Prostate gland (tissue), 2 donors: ENCODE data around the gene EPB42. TPM values are rescaled to one million over a fixed set of nuclear protein-coding genes. Genes with fewer than 3 reads are reported as not detected.
A peak's percentile ranks its signal among the peaks of the same experiment; 100 is the strongest.
"Not testable (repeated sequence)": the region's sequence is repeated elsewhere in the genome, so short reads cannot be mapped to it uniquely, and the experiment has no call there.

Source experiments
- DNase-seq: peaks from one replicate; pipeline ENCODE4 v3.0.0-alpha.2; 2019; ENCODE audit warnings: low spot score
- H3K27ac ChIP-seq, 2 donors: fragments of 200-600 bp; sonication (generic); 2 replicates each; pipeline ENCODE4 v1.5.1; 2017 to 2019
- H3K27me3 ChIP-seq: fragments of 200-600 bp; sonication (generic); replicated peaks from 2 replicates; pipeline ENCODE4 v1.5.1; 2019; ENCODE audit not compliant: insufficient read depth
- H3K36me3 ChIP-seq, 2 donors: fragments of 200-600 bp; sonication (generic); 1 replicate in 1 of 2; 2 replicates in 1 of 2; pipeline versions ENCODE4 v1.5.1 to v1.8.1; 2017 to 2019
- H3K4me1 ChIP-seq: fragments of 200-600 bp; sonication (generic); replicated peaks from 2 replicates; pipeline ENCODE4 v1.5.1; 2019
- H3K4me3 ChIP-seq, 2 donors: fragments of 200-600 bp; sonication (generic); 2 replicates each; pipeline ENCODE4 v1.5.1; 2017 to 2019
- H3K9me3 ChIP-seq: fragments of 200-600 bp; sonication (generic); 2 replicates; pipeline ENCODE4 v1.5.1; 2017
- POLR2A ChIP-seq: fragments of 450-650 bp; IDR thresholded peaks from one replicate; pipeline ENCODE4 v1.6.1; 2016; ENCODE audit warnings: antibody characterized with exemption, mild to moderate bottlenecking
- POLR2AphosphoS5 ChIP-seq: sonication (generic); formaldehyde crosslinking; IDR thresholded peaks from one replicate; pipeline ENCODE4 v1.6.1; 2017; ENCODE audit warnings: antibody characterized with exemption
- WGBS: methylation state at CpG from one replicate; pipeline ENCODE4 v1.1.5; 2018; 5-methylcytosine and 5-hydroxymethylcytosine counted together
- intact Hi-C: fragments of 100-400 bp; cut with DNase I; formaldehyde crosslinking; loops from one replicate; pipeline ENCODE4 v1.14.2; 2022
- total RNA-seq, 2 donors: library from RNA; depleted of rRNA; stranded (reverse); fragments of >200 nt; gene quantifications; one replicate each; pipeline ENCODE4 v1.1.0, GENCODE V29; 2016
- TF ChIP-seq, protein P1 (sequence below), 4 experiments: fragments of 200-600 bp in 2 of 4; fragments of 450-650 bp in 2 of 4; sonication (generic) in 2 of 4; IDR thresholded peaks; 1 replicate in 3 of 4; 2 replicates in 1 of 4; pipeline ENCODE4 v1.5.1; 2016 to 2019; ENCODE audit warnings: antibody characterized with exemption in 4 of 4, mild to moderate bottlenecking in 2 of 4, moderate library complexity in 2 of 4

Gene EPB42
- total RNA-seq, 2 donors from 2014 or later: 1.4 TPM; not detected in 1

DNA sequence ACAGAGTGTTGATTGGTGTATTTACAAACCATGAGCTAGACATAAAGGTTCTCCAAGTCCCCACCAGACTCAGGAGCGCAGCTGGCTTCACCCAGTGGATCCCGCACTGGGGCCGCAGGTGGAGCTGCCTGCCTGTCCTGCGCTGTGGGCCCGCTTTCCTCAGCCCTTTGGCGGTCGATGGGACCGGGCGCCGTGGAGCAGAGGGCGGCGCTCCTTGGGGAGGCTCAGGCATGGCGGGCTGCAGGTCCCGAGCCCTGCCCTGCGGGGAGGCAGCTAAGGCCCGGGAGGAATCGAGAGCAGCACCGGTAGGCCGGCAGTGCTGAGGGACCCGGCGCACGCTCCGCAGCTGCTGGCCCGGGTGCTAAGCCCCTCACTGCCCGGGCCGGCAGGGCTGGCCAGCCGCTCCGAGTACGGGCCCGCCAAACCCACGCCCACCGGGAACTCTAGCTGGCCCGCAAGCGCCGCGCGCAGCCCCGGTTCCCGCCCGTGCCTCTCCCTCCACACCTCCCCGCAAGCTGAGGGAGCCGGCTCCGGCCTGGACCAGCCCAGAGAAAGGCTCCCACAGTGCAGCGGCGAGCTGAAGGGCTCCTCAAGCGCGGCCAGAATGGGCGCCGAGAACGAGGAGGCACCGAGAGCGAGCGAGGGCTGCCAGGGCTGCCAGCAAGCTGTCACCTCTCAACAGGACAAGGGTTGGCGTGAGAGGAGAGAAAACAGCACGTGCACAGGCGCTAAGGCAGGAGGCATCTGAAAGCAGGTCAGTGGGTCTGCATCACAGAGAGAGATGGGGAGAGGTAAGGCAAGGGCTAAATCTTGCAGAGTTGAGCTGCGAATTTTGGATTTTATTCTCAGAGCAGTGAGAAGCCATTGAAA is 5.9 kb upstream of the EPB42 start:
- 96% methylated on average over 56 of the region's 57 CpGs for WGBS
- no peaks in the 10 kb centered on the region for H3K36me3 ChIP-seq
- no peaks in the 10 kb centered on the region for H3K9me3 ChIP-seq
- H3K4me1 ChIP-seq: no peaks in the 10 kb centered on the region
- intact Hi-C loops: no loop called here
- no peak for DNase-seq
- H3K27me3 ChIP-seq: no peaks in the 10 kb centered on the region
- no peak overlapping the region for H3K27ac ChIP-seq
- H3K4me3 ChIP-seq: no peak overlapping the region
- TF ChIP-seq POLR2A (no peak), POLR2AphosphoS5 (no peak)
- TF ChIP-seq, protein P1, sequence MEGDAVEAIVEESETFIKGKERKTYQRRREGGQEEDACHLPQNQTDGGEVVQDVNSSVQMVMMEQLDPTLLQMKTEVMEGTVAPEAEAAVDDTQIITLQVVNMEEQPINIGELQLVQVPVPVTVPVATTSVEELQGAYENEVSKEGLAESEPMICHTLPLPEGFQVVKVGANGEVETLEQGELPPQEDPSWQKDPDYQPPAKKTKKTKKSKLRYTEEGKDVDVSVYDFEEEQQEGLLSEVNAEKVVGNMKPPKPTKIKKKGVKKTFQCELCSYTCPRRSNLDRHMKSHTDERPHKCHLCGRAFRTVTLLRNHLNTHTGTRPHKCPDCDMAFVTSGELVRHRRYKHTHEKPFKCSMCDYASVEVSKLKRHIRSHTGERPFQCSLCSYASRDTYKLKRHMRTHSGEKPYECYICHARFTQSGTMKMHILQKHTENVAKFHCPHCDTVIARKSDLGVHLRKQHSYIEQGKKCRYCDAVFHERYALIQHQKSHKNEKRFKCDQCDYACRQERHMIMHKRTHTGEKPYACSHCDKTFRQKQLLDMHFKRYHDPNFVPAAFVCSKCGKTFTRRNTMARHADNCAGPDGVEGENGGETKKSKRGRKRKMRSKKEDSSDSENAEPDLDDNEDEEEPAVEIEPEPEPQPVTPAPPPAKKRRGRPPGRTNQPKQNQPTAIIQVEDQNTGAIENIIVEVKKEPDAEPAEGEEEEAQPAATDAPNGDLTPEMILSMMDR (IDR thresholded peaks at IDR 0.05): no peak

DNA sequence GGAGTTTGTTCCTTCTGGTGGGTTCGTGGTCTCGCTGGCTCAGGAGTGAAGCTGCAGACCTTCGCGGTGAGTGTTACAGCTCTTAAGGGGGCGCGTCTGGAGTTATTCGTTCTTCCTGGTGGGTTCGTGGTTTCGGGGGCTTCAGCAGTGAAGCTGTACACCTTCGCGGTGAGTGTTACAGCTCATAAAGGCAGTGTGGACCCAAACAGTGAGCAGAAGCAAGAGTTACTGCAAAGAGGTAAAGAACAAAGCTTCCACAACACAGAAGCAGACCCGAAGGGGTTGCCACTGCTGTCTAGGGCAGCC is 5.1 kb upstream of the EPB42 start:
- 89% methylated on average over 12 of the region's 12 CpGs for WGBS
- H3K27me3 ChIP-seq, DNase-seq, H3K27ac ChIP-seq, H3K4me3 ChIP-seq, H3K4me1 ChIP-seq, H3K36me3 ChIP-seq, H3K9me3 ChIP-seq: not testable (repeated sequence)
- intact Hi-C loops: loop anchor here (1.0 kb wide), 1 partner anchor 58 kb away; no protein-coding TSS in a partner anchor

DNA sequence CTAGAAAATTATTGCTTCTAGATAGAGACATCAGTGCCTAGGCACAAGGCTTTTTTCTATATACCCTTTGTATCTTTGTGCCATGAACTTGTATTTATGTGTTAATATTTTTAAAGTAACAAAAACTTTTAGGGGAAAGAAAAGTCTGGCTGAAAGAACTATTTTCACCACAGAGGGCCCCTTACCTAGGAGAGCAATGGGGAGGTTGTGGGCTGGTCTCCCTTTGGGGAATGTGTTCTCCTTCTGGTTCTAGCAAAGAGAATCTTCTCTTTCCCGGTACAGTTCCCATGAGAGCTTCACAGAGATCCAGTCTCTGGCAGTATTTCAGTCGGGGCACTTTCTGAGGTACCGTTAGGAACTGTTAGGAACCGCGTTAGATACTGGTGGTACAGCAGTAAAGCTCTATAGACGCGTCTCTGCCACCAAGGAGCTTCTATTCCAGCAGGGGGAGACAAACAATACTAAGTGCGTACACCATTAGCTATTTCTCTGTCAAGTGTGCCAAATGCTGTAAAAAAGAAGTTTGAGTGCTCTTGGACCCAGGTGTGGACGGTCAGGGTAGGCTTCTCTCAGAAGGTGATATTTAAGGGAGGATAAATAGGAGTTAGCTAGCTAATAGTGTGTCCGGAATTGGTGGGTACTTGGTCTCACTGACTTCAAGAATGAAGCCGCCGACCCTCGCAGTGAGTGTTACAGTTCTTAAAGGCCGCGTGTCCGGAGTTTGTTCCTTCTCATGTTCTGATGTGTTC is 4.6 kb upstream of the EPB42 start:
- no peaks in the 10 kb centered on the region for H3K36me3 ChIP-seq
- DNase-seq: peak; percentile 69
- no peaks in the 10 kb centered on the region for H3K9me3 ChIP-seq
- TF ChIP-seq, protein P1 (IDR thresholded peaks at IDR 0.05): peak; percentile 19 to 85 (median 81)
- no peak for TF ChIP-seq POLR2A
- no peak overlapping the region for H3K4me3 ChIP-seq
- 47% methylated on average over 16 of the region's 16 CpGs for WGBS
- no peak overlapping the region for H3K27ac ChIP-seq
- H3K4me1 ChIP-seq: no peaks in the 10 kb centered on the region
- H3K27me3 ChIP-seq: no peaks in the 10 kb centered on the region
- intact Hi-C loops: loop anchor here (1.0 kb wide), 1 partner anchor 59 kb away; no protein-coding TSS in a partner anchor

DNA sequence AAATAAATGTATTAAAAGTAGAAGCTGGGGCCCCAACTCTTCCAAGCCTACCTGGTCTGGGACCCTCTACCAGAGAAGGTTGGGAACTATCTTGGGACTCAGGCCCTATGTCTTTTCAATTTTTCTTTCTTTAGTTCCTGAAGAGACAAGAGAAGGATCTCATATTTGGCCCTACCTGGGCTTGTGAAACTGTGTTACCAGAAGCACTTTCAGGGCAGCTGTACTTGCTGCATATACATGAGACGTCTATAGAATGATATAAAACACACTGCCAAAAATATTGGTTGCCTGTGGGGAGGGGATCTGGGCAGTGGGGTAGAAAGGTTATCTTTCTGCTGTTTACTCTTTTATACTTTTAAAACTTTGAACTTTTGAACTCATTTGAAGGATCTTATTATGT is 604 bp upstream of the EPB42 start:
- TF ChIP-seq POLR2AphosphoS5: no peak
- no peak for TF ChIP-seq POLR2A
- TF ChIP-seq, protein P1 (IDR thresholded peaks at IDR 0.05): no peak
- H3K4me1 ChIP-seq: no peaks in the 10 kb centered on the region
- H3K27me3 ChIP-seq: no peaks in the 10 kb centered on the region
- H3K9me3 ChIP-seq: no peaks in the 10 kb centered on the region
- H3K36me3 ChIP-seq: no peaks in the 10 kb centered on the region
- intact Hi-C loops: no loop called here
- H3K27ac ChIP-seq: no peak overlapping the region
- DNase-seq: no peak
- WGBS: 73% methylated on average over 1 of the region's 1 CpG
- no peak overlapping the region for H3K4me3 ChIP-seq

DNA sequence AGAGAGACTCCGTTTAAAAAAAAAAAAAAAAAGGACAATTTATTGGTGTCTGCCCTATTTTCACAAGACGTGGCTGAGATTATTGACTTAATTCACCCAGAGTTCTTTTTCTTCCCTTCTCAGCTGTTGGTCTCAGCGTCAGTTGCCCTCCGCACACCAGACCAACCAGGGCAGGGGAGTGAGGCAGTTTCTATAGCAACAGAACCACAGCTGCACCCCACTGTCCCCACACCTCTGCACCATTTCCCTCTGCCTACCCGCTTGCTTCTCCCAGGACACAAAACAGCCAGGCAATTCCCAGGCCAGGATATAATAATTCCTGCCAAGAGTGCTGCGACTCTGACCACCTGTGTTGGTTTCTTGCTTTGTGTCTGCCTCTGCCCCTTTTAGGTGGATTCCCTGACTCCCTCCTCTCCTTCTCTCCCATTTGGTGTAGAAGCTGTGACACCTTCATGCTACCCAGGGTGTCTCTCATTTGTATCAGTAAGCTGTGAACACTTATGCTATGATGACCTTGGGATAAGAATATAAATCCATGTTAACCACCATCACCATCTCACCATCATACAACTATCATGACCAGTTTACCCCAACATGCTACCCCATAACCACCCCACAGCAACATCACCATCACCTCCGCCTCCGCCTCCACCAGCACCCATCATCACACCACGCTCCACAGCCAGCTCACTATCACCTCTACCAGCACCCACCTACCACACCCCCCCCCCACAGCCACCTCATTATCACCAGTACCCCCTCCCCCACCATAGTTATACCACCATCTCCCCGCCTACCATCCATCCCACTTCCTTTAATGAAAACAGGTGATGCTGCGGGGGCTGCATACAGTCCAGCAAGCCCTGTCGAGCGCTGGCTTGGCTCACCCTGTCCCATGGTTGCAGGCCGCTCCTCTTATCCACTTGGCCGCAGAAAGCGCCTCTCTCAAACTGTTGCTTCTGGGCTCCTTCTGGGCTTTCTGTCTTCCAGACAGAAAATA is 589 bp downstream of the EPB42 start:
- WGBS: 85% methylated on average over 16 of the region's 16 CpGs
- no peak for DNase-seq

More for the DNA sequence above, 589 bp downstream of the EPB42 start:
- Histone ChIP-seq H3K9me3 (no peaks in the 10 kb centered on the region), H3K27ac (no peak overlapping the region), H3K36me3 (no peaks in the 10 kb centered on the region), H3K4me3 (no peak overlapping the region), H3K27me3 (no peaks in the 10 kb centered on the region), H3K4me1 (no peaks in the 10 kb centered on the region)
- no peak for TF ChIP-seq POLR2A
- TF ChIP-seq, protein P1 (IDR thresholded peaks at IDR 0.05): no peak
- no peak for TF ChIP-seq POLR2AphosphoS5
- intact Hi-C loops: no loop called here
